Activated CD4-positive, alpha-beta T cell treated with anti-CD3 and anti-CD28 coated beads, Interleukin-10, Interleukin-2, amounts not matched to agents 100 ng/mL and 50 ng/mL, durations not matched to agents 16 hours and 8 hours (primary cell): ENCODE results near the gene RD3L.

ENCODE experiments used
- DNase-seq: peaks from one replicate; pipeline ENCODE4 v3.0.0-alpha.2; 2020

RD3L gene

GRCh38 chr14:103892247-103892646 is 50.1 kb downstream of the RD3L start:
- no peak for DNase-seq

GRCh38 chr14:103891667-103892215 is 50.6 kb downstream of the RD3L start:
- DNase-seq: no peak

- no peak for DNase-seq
These were observed 51.3 kb downstream of the RD3L start for GRCh38 chr14:103890821-103891666.
